NCI-H2029 treated with DMSO at 0.1 percent for 48 hours (cell line): ENCODE results near the gene C16orf92.
A peak's percentile ranks its signal among the peaks of the same experiment; 100 is the strongest.

Source experiments
- DNase-seq: peaks from one replicate; lab custom pipeline; 2025; lab: John Stamatoyannopoulos, UW

The C16orf92 gene

DNA sequence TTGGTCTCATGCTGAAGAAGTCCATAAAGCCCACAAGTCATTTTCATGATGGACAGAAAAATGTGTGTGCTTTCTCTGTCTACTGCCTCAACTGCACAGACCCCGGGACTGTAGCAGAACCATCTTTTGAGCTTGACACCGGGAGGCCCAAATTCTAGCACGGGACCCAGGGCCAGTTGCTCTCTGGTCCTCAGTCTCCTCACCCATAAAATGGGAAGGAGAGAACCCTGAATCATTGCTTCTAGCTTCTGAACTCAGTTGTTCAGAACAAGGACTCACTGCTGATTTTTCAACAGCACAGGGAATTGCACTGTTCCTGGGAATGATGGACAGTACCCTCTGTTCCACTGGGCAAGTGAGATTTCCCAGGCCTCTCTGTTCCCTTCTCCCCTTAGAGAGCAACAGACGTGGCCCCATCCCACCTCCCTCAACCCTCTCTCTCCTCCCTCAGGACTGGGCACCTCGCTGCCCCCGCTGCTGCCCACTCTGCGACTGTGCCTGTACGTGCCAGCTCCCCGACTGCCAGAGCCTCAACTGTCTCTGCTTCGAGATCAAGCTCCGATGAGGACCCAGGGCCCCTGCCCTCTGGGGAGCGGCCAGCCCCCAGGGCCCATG, 40.4 kb downstream of the C16orf92 start:
- DNase-seq = no peak

DNA sequence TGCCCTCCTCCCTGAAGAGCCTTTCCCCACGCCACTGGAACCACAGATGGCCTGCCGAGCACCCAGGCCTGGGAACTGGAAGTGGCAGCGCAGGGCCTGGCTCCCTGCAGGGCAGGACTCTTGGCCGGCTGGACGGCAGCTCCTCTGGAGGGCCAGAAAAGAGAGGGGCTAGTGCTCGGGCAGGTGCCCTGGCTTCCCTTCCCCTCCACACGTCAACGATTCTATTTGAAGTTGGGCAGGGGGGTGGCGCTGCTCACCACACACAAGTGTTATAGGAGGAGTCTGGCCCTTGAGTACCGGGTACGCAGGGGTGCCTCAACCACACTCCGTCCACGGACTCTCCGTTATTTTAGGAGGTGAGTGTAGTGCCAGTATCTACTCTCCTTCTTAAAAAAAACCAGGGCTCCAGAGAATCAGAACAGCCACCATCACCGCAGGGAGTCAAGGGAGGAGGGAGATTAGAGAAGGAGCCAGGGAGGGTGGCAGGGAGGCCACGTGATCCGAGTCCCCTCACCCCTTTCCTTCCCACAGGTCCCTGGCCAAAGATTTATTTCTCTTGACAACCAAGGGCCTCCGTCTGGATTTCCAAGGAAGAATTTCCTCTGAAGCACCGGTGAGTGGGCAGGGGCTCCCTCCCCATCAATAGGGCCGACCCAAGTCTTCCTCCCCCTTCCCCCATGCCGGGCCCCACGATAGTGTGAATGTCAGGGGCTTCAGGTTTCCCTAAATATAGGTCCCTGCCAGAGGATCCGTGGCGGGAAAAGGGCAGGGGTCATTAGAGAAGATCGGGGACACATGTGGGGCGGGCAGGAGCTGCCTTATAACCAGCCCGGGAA, 41.1 kb downstream of the C16orf92 start:
- no peak for DNase-seq

- DNase-seq = no peak
These were observed 41.7 kb downstream of the C16orf92 start for GRCh38 chr16:30064729-30065101.

GRCh38 chr16:30065102-30065942, 42.3 kb downstream of the C16orf92 start, which contains the start of gene ALDOA:
TSS of gene ALDOA (plus strand) at chr16:30065760. CDS start at chr16:30066898, 1,138 bp downstream.
- peak; percentile 88 for DNase-seq

GRCh38 chr16:30065943-30066760, 43.2 kb downstream of the C16orf92 start:
- no peak for DNase-seq

GRCh38 chr16:30066761-30067583, 44.0 kb downstream of the C16orf92 start:
- DNase-seq = no peak

GRCh38 chr16:30067584-30067916, 44.6 kb downstream of the C16orf92 start:
- DNase-seq = no peak

DNA sequence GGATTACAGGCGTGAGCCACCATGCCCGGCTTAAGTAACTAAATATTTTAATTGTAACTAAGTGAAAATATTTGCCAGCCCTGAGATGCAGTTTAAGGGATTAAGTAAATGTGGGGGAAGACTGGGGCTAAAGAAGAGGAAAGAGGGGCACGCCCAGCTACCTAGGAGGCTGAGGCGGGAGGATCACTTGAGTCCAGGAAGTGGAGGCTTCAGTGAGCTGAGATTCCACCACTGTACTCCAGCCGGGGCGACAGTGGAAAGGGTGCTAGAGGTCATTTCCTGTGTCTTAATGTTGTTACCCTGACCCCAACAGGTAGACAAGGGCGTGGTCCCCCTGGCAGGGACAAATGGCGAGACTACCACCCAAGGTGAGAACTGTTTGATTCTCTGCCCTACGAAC, 45.3 kb downstream of the C16orf92 start:
- no peak for DNase-seq

DNA sequence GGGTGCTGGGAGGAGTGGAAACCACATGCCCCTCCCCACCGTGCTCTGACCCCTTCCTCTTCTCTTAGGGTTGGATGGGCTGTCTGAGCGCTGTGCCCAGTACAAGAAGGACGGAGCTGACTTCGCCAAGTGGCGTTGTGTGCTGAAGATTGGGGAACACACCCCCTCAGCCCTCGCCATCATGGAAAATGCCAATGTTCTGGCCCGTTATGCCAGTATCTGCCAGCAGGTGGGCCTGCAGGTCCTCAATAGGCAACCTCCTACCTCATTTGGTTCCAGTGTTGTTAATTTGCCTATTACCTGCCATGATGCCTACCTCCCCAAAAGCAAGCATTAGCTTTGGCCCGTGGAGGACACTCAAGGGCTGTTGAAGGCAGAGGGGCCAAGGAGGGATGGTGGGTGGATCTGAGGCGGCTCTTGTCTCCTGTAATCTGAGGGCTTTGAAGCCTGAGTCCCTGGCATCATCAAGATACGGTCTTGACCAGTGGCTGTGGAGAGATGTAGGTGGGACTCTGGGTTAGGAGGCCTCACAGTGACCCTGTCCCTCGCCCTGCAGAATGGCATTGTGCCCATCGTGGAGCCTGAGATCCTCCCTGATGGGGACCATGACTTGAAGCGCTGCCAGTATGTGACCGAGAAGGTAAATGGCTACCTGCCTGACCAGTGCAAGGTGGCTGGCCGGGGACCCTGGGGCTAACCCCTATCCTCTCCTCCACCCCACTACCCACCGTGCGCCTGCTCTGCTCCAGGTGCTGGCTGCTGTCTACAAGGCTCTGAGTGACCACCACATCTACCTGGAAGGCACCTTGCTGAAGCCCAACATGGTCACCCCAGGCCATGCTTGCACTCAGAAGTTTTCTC, 46.0 kb downstream of the C16orf92 start:
- DNase-seq = no peak

DNA sequence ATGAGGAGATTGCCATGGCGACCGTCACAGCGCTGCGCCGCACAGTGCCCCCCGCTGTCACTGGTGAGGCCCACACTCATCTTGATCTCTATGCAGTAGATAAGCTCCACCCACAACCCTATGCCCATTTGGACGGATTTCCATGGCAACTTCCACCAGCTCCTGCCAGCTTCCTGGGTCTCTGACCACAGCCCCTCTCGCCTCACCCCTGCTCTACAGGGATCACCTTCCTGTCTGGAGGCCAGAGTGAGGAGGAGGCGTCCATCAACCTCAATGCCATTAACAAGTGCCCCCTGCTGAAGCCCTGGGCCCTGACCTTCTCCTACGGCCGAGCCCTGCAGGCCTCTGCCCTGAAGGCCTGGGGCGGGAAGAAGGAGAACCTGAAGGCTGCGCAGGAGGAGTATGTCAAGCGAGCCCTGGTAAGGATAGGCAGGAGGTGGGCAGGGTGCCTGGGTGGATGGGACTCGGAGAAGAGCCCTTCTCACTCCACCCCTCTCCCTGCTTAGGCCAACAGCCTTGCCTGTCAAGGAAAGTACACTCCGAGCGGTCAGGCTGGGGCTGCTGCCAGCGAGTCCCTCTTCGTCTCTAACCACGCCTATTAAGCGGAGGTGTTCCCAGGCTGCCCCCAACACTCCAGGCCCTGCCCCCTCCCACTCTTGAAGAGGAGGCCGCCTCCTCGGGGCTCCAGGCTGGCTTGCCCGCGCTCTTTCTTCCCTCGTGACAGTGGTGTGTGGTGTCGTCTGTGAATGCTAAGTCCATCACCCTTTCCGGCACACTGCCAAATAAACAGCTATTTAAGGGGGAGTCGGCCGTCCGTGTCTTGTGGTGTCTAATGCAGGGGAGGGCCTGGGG, 46.8 kb downstream of the C16orf92 start:
- DNase-seq = no peak

DNA sequence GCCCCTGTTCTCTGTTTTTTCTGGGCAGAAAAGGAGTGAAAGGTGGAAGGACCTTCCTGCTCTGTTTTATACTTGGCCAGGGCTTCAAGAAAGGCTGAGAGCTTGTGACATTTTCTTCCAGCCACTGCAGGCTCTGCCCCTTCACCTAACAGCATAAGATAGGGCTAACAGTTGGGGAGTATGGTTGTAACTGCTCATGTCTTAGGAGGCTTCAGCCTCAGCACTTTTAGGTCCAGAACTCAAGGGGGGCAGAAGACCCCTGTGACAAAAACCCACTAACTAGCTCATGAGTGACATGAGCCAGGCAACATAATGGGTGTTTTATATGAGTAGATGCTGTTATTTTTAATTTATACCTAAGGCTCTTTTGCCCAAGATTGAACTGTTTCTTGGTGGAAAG, 47.5 kb downstream of the C16orf92 start:
- DNase-seq = no peak
